Kidney (tissue), 14 donors: ENCODE measurements around the gene GAB3. TPM values are rescaled to one million over a fixed set of nuclear protein-coding genes. Genes with fewer than 3 reads are reported as not detected.

Experiments used
- DNase-seq, 5 donors: peaks; one replicate each; pipeline ENCODE4 v3.0.0-alpha.2; 2013 to 2020
- FAIRE-seq: peaks from 2 replicates; lab custom pipeline; 2012; peaks lifted over from hg19 to GRCh38; lab: Jason Lieb, UNC
- H3K27ac ChIP-seq, 2 donors: one replicate each; pipeline ENCODE4 v1.7.0; 2013; ENCODE audit warnings: low read depth in 2 of 2, low read length in 2 of 2, inconsistent platforms in 1 of 2
- H3K27me3 ChIP-seq: one replicate; pipeline ENCODE4 v1.7.1; 2013; ENCODE audit warnings: low read length, inconsistent platforms; ENCODE audit not compliant: control insufficient read depth, insufficient read depth
- H3K36me3 ChIP-seq, 3 donors: one replicate each; pipeline versions ENCODE4 v1.7.0 to v1.7.1; 2013; ENCODE audit warnings: low read length in 3 of 3, control low read depth in 1 of 3, inconsistent platforms in 1 of 3; ENCODE audit not compliant: insufficient read depth in 3 of 3, control insufficient read depth in 2 of 3
- H3K4me1 ChIP-seq, 3 donors: one replicate each; pipeline versions ENCODE4 v1.7.0 to v1.7.1; 2013; ENCODE audit warnings: low read length in 3 of 3, inconsistent platforms in 1 of 3, low read depth in 1 of 3; ENCODE audit not compliant: control insufficient read depth in 2 of 3, insufficient read depth in 2 of 3
- H3K4me3 ChIP-seq, 3 donors: one replicate each; pipeline versions ENCODE4 v1.7.0 to v1.8.1; 2013; ENCODE audit warnings: low read length in 3 of 3, control low read depth in 1 of 3, inconsistent platforms in 1 of 3
- H3K9ac ChIP-seq, 3 donors: one replicate each; pipeline versions ENCODE4 v1.7.0 to v1.7.1; 2013; ENCODE audit warnings: low read length in 3 of 3, control low read depth in 1 of 3, inconsistent platforms in 1 of 3
- H3K9me3 ChIP-seq, 3 donors: one replicate each; pipeline versions ENCODE4 v1.7.0 to v1.7.1; 2013; ENCODE audit warnings: low read length in 3 of 3, control low read depth in 1 of 3, inconsistent platforms in 1 of 3; ENCODE audit not compliant: control insufficient read depth in 2 of 3, insufficient read depth in 1 of 3
- intact Hi-C: fragments of 100-400 bp; cut with DNase I; formaldehyde crosslinking; loops from one replicate; pipeline ENCODE4 v1.11.1; 2022
- polyA plus RNA-seq: library from polyadenylated mRNA; stranded (reverse); fragments of 350-450 nt; fragmentation: Illumina TruSeq; extraction: RNeasy Lipid Tissue Mini Kit (QIAGEN cat#74804); gene quantifications from one replicate; pipeline ENCODE4 v1.2.3, GENCODE V29; 2014; ENCODE audit warnings: low read depth, low replicate concordance; ENCODE audit not compliant: insufficient read depth
- total RNA-seq: library from RNA; stranded (reverse); fragmentation: NEBNext Ultra II Directional; extraction: Animal tissue kit (Norgen Biotek cat#: 25700); gene quantifications from one replicate; pipeline ENCODE4 v1.2.1, GENCODE V29; 2021
- TF ChIP-seq, protein P1 (sequence below): IDR thresholded peaks from 3 replicates; pipeline ENCODE4 v1.5.1; 2012; ENCODE audit warnings: mild to moderate bottlenecking, moderate library complexity, borderline replicate concordance; ENCODE audit not compliant: insufficient read depth; ENCODE audit errors: extremely low read depth
- donor health status: control.
- donor health status: control.
- donor health status: control.
- donor health status: control.
- donor health status: control.
- donor health status: DM: yes; HTN: yes; CAD: no.
- donor health status: Normal renal cell carcinoma (clear cell type).

The GAB3 gene
- total and polyA plus RNA-seq, 2 donors from 2014 or later, result 0.95 to 6.4 TPM

DNA sequence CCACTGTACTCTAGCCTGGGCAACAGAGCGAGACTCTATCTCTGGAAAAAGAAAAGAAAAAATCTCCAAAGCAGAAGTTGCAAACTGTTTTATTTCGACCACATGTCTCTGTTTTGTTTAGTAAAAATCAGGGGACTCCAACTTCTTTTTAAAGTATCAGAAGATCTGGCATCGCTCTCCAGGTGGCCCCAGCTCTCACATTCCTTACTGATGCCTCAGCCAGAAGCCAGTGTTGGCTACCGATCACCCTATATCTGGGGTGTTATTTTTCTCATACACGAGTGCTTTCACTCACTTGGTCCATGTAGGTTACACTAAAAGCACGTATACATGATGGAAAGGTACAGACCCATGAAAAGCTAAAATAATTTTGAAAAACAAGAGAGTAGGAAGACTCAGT, 46.1 kb upstream of the GAB3 start:
- Histone ChIP-seq H3K27me3 (no peaks in the 10 kb centered on the region), H3K9me3 (no peaks in the 10 kb centered on the region), H3K27ac (no peak overlapping the region), H3K9ac (no peak overlapping the region), H3K4me3 (no peak overlapping the region), H3K36me3 (no peaks in the 10 kb centered on the region), H3K4me1 (peaks cover 0 to 7% (median 6%) of the 10 kb centered on the region in 3 donors)
- DNase-seq (no peak), FAIRE-seq (no peak)
- TF ChIP-seq, protein P1, sequence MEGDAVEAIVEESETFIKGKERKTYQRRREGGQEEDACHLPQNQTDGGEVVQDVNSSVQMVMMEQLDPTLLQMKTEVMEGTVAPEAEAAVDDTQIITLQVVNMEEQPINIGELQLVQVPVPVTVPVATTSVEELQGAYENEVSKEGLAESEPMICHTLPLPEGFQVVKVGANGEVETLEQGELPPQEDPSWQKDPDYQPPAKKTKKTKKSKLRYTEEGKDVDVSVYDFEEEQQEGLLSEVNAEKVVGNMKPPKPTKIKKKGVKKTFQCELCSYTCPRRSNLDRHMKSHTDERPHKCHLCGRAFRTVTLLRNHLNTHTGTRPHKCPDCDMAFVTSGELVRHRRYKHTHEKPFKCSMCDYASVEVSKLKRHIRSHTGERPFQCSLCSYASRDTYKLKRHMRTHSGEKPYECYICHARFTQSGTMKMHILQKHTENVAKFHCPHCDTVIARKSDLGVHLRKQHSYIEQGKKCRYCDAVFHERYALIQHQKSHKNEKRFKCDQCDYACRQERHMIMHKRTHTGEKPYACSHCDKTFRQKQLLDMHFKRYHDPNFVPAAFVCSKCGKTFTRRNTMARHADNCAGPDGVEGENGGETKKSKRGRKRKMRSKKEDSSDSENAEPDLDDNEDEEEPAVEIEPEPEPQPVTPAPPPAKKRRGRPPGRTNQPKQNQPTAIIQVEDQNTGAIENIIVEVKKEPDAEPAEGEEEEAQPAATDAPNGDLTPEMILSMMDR, result no peak
- intact Hi-C loops, result no loop called here

DNA sequence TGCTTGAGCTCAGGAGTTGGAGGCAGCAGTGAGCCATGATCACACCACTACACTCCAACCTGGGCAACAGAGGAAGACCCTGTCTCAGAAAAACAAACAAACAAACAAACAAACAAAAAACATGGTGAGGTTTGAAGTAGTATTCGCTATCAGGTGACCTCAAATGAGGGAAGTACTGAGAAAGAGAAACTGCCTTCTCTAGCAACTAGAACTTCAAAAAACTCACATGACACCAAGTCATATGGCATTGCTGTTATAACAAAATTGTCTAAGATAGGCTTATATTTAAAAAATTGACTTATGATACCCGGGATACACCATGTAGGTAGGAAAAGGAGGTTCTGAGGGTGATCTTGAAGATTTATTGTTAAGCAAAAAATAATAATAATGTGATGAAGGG, 44.1 kb upstream of the GAB3 start:
- H3K36me3 ChIP-seq, result no peaks in the 10 kb centered on the region
- FAIRE-seq (no peak), DNase-seq (no peak)
- no peak overlapping the region for H3K27ac ChIP-seq
- H3K9me3 ChIP-seq, result no peaks in the 10 kb centered on the region
- peaks cover 0 to 3% (median 3%) of the 10 kb centered on the region in 3 donors for H3K4me1 ChIP-seq
- TF ChIP-seq, protein P1, result no peak
- no peak overlapping the region for H3K4me3 ChIP-seq
- no peak overlapping the region for H3K9ac ChIP-seq
- H3K27me3 ChIP-seq, result no peaks in the 10 kb centered on the region
- intact Hi-C loops, result no loop called here

DNA sequence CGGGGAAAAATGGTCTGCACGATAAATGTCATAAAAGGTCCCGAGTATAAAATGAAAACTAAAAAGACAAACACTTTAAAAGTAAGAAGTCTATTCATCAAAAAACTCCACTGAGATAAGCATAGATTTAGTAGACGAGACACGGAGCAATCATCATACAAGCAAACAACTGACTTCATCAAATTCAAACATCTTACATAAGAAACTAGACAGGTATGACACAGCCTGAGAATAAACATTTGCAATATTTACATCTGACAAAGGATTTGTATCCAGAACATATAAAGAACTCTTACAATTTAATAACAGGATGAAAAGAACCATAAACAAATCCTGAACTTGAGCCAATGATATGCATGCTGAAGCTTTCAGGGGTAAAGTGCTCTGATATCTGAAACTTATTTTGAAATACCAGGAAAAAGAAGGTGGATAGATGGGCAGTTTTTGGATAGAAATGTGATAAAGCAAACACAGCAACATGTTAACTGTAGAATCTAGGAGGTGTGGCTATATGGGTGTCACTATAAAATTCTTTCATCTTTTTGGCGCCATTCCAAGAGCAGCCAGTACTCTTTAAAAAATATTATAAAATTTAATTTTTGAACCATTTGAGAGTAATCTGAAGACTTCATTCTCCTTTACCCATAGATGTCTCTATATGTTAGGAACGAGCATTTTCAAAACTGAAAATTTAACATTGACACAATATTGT, 42.4 kb upstream of the GAB3 start:
- Histone ChIP-seq H3K27ac (no peak overlapping the region), H3K36me3 (no peaks in the 10 kb centered on the region), H3K4me1 (peaks cover 0 to 3% (median 2%) of the 10 kb centered on the region in 3 donors), H3K4me3 (no peak overlapping the region), H3K9ac (no peak overlapping the region), H3K9me3 (no peaks in the 10 kb centered on the region), H3K27me3 (no peaks in the 10 kb centered on the region)
- TF ChIP-seq, protein P1, result no peak
- DNase-seq, result no peak
- FAIRE-seq, result peak; percentile 15
- intact Hi-C loops, result no loop called here
